OCI-M2 (cell line): ENCODE measurements around the gene GATD1.

Experiments
- DNase-seq: peaks from one replicate; lab custom pipeline; 2025; ENCODE audit not compliant: unreplicated experiment; lab: John Stamatoyannopoulos, UW

Gene GATD1

DNA sequence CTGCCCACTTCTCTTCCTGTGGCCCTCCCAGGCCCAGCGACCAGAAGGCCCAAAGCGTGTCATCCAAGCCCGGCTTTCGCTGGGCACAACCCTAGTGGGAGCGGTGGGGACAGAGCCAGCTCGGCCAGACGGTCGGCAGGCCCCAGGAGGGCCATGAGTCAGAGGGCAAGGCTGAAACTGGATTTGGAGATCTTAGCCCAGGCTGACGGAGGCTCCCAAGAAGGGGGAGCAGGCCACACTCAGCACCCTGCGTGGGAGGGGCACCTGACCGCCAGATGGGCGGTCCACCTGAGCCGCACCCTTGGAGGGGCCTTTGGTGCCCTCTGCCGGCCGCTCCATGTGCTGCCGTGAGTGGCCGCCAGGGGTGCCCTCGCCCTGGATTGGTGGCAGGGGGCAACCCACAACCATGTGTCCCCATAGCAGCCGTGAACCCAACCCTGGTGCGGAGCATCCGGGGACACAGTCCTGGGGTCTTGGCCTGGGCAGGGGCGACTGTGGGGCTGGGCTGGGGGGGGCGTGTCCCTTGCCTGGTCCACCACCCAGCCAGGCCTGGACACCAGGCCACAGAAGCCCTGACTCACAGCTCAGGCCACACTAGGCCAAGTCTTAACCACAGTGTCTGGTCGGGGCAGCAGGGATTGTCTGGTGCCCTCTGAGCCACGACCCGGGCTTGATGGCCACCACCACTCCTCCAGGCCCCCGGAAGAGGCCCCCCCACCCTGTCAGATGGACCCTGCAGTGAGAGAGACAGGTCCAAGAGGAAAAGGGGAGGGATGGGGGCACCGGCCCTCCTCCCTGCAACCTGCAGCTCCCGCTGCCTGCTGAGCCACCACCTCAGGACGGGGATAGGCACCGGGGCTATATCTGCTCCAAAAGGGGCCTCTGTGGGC is 49.2 kb downstream of the GATD1 start:
- no peak for DNase-seq

GRCh38 chr11:727281-727701 is 50.0 kb downstream of the GATD1 start:
- no peak for DNase-seq

DNA sequence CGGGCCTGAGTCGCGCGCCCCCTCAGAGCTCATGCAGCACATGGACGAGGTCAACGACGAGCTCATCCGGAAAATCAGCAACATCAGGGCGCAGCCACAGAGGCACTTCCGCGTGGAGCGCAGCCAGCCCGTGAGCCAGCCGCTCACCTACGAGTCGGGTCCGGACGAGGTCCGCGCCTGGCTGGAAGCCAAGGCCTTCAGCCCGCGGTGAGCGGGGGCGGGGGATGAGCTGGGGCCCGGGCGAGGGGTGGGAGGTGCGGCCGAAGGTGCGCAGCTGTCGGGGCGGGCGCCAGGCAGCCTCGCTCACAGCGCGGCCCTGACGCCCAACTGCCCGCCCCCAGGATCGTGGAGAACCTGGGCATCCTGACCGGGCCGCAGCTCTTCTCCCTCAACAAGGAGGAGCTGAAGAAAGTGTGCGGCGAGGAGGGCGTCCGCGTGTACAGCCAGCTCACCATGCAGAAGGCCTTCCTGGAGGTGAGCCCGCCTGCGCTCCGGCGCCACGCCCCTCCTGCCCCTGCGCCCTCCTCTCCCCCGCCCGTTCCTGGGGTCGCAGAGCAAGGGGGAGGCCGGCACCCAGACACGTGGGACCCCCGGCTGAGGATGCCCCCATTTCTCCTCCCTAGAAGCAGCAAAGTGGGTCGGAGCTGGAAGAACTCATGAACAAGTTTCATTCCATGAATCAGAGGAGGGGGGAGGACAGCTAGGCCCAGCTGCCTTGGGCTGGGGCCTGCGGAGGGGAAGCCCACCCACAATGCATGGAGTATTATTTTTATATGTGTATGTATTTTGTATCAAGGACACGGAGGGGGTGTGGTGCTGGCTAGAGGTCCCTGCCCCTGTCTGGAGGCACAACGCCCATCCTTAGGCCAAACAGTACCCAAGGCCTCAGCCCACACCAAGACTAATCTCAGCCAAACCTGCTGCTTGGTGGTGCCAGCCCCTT is 50.7 kb downstream of the GATD1 start:
- DNase-seq, result no peak

DNA sequence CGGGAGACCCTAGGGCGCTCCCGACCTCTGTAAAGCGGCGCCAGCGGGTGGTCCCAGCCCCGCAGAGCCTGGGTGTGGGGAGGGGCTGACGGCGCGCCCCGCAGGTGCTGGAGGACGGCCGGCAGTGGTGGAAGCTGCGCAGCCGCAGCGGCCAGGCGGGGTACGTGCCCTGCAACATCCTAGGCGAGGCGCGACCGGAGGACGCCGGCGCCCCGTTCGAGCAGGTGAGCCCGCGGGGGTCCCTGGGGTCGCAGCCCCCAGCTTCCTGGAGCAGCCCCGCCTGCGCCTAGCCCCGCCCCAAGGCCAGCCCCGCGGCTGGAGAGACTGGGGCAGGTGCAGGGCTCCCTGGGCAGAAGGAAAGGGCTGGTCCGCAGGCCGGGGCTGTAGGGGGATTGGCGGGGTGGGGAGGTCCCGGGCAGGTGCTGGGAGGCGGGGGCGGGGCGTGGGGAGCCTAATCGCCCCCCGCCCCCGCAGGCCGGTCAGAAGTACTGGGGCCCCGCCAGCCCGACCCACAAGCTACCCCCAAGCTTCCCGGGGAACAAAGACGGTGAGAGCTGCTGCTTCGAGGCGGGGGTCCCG is 51.6 kb downstream of the GATD1 start:
- DNase-seq, result no peak

- no peak for DNase-seq
Measured at GRCh38 chr11:724778-725386, 52.4 kb downstream of the GATD1 start.

DNA sequence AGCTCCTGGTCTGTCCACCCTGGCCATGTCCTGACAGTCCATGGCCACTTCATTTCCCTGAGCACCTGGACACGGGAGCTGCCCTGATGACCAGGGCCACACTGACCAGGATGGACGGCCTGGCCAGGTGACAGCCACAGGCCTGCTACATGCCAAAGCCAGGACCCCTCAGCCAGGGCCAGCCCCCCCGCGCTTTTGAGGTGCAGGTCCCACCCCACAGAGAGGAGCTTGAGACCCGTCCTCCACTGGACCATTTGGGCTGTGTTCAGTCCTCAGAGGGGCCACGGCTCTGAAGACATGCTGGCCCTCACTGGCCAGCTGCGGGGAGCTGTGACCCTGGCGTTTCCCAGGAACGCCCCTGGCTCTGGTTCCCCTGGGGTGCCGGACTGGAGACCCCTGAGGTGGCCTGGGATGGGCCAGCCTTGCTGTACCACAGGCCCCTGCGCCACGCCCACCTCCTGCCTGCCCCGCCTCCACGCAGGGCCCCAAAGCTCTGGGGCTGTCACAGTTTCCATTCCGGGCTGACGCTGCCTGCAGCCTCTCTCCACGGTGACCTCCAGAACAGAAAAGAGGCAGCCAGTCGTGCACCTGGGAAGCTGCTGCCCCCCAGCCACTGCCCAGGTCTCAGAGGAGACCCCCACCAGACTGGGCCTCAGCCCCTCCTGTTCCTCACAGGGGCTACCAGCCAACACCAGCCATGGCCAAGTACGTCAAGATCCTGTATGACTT is 53.1 kb downstream of the GATD1 start:
- DNase-seq, result no peak

DNA sequence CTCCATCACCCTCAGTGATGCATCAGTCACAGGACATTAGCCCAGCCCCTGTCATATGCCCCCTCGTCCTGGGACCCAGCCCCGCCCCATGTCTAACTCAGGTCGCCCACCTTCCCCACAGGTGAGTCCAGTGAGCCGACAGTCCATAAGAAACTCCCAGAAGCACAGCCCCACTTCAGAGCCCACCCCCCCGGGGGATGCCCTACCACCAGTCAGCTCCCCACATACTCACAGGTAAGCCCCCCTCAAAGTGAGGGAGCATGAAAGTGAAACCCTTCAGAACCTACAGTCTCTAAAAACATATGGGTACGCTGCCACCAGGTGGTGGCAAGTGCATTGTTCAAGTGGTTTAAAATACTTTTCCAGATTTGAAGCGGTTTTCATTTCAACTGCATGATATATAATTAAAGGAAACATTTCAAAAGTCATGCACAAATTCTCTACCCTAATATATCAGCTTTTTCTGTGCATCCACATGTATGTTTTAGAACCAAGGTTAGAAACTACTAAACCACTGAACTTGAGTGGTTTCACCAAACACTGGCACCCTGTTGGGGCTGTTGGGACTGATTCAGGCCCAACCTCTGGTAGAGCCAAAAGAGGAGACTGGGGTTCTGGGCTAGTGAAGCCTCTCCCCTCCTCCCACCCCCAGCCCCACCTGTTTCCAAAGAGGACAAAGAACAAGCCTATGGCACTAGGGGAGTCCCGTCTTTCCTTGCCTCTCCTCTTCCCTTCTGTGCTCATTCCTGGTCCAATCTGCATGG is 54.0 kb downstream of the GATD1 start:
- no peak for DNase-seq

- DNase-seq, result no peak
Measured at GRCh38 chr11:722346-722811, 54.9 kb downstream of the GATD1 start.

DNA sequence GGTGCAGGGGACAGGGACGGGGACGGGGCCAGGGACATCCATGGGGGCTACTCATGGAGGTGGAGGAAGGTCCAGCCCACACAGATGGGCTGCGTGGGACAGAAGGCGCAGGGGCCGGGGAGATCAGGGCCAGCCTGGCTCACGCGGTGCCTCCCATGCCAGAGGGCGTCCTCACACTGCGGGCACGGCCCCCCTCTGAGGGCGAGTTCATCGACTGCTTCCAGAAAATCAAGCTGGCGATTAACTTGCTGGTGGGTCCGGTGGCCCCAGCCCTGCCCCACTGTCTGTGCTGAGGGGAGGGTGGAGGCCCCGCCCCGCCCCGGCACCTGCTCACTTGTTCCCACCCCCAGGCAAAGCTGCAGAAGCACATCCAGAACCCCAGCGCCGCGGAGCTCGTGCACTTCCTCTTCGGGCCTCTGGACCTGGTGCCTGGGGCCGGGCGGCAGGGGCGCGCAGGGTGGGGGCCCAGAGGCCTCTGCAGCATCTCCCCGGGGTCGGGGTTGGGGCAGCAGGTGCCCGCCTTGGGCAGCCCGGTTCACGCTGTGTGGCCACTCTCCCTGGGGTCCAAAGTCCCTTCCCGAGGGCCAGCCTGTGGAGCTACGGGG is 55.4 kb downstream of the GATD1 start:
- DNase-seq, result no peak

DNA sequence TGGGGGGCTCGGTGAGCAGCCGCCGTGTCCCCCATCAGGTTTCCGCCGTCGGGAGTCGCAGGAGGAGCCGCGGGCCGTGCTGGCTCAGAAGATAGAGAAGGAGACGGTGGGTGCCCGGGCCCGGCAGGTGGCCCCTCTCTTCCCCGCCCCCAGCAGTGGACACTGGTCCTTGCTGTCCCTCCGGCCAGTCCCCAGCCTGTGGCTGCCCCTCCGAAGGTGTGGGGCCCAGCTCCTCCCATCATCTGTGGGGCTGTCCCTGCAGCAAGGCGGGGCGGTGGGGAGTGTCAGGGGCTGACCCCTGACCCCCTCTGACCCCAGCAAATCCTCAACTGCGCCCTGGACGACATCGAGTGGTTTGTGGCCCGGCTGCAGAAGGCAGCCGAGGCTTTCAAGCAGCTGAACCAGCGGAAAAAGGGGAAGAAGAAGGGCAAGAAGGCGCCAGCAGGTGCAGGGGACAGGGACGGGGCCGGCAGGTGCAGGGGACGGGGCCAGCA is 56.0 kb downstream of the GATD1 start:
- no peak for DNase-seq

- no peak for DNase-seq
Measured at GRCh38 chr11:720642-721246, 56.5 kb downstream of the GATD1 start.

DNA sequence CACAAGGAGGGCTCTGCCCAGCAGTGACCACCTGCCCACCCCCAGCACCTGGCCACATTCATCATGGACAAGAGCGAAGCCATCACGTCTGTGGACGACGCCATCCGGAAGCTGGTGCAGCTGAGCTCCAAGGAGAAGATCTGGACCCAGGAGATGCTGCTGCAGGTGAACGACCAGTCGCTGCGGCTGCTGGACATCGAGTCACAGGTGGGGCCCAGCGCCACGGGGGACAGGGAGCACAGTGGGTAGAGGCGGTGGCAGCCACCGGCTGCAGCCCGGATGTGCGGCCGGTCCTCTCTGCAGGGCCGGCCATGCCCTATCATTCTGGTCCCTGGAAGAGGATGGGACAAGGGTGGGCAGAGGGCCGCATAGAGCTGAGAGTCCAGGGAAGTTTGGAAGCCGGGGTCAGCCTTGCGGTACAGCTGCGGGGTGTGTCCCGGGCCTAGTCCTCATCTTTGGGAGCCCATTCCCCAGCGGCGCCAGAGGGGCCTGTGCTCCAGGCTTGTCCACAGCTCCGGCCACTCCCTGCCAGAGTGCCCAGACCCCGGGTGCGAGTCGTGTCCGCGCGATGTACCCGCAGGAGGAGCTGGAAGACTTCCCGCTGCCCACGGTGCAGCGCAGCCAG is 57.2 kb downstream of the GATD1 start:
- no peak for DNase-seq

DNA sequence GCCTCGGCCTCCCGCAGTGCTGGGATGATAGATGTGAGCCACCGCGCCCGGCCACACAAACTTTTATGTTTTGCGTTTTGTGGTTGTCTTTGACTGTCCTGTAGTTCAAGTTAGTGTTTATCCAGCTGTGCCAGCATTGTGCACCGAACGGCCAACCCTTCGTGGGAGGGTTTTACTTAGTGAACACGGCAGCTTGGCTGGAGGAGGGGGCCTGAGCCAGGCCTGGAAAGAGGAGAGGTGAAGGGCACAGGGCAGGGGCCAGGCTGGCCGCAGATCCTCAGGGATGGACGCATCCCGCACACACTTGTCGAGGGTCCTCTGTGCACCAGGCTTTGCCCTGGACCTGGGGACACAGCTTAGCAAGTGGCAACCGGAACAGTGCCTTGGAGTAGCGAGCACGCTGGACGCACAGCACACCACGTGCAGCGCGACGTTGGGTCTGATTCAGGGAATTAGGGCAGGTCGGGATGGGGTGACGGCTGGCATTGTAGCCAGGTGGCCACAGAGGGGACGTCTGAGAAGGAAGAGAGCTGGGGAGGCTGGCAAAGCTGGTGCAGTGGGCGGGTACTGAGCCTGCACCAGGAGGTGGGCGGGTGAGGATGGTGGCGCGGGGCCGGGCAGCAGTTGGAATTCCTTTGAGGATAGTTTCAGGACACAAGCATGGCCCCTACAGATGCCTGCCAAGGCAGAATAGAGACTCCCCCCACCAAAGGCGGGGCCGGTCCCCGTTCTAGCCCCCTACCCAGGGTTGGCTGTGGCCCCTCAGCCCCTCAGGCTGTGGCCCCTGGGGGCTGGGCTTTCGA is 57.9 kb downstream of the GATD1 start:
- DNase-seq, result no peak
